ENCODE results near the gene ZBTB44. TPM values are rescaled to one million over a fixed set of nuclear protein-coding genes. Genes with fewer than 3 reads are reported as not detected.
"Not testable (repeated sequence)": the region's sequence is repeated elsewhere in the genome, so short reads cannot be mapped to it uniquely, and the experiment has no call there.

Gene ZBTB44
- total RNA-seq, 1 donor, result 76.5 TPM

- H3K4me3 ChIP-seq (ENCODE audit: low read length), result no peak overlapping the region
- H3K27me3 ChIP-seq (ENCODE audit: insufficient read depth, low read length), result no peaks in the 10 kb centered on the region
- H3K9me3 ChIP-seq (ENCODE audit: low read depth, low read length), result no peaks in the 10 kb centered on the region
- no peaks in the 10 kb centered on the region for H3K4me1 ChIP-seq (ENCODE audit: insufficient read depth, low read length)
Observed at GRCh38 chr11:130194241-130195023, 120.3 kb downstream of the ZBTB44 start.

- not testable (repeated sequence) for H3K4me3 ChIP-seq (ENCODE audit: low read length); H3K4me1 ChIP-seq (ENCODE audit: insufficient read depth, low read length); H3K27me3 ChIP-seq (ENCODE audit: insufficient read depth, low read length); H3K9me3 ChIP-seq (ENCODE audit: low read depth, low read length)
Observed at GRCh38 chr11:130193551-130193950, 121.2 kb downstream of the ZBTB44 start.

- Histone ChIP-seq H3K27me3 (ENCODE audit: insufficient read depth, low read length) (no peaks in the 10 kb centered on the region), H3K4me3 (ENCODE audit: low read length) (no peak overlapping the region), H3K9me3 (ENCODE audit: low read depth, low read length) (no peaks in the 10 kb centered on the region), H3K4me1 (ENCODE audit: insufficient read depth, low read length) (no peaks in the 10 kb centered on the region)
Observed at GRCh38 chr11:130192845-130193267, 121.9 kb downstream of the ZBTB44 start.

GRCh38 chr11:130191896-130192295 is 122.8 kb downstream of the ZBTB44 start:
- Histone ChIP-seq H3K4me3 (ENCODE audit: low read length) (no peak overlapping the region), H3K27me3 (ENCODE audit: insufficient read depth, low read length) (no peaks in the 10 kb centered on the region), H3K4me1 (ENCODE audit: insufficient read depth, low read length) (no peaks in the 10 kb centered on the region), H3K9me3 (ENCODE audit: low read depth, low read length) (no peaks in the 10 kb centered on the region)

- Histone ChIP-seq H3K4me1 (ENCODE audit: insufficient read depth, low read length) (no peaks in the 10 kb centered on the region), H3K4me3 (ENCODE audit: low read length) (no peak overlapping the region), H3K27me3 (ENCODE audit: insufficient read depth, low read length) (no peaks in the 10 kb centered on the region), H3K9me3 (ENCODE audit: low read depth, low read length) (no peaks in the 10 kb centered on the region)
Observed at GRCh38 chr11:130190371-130190881, 124.3 kb downstream of the ZBTB44 start.

- H3K4me1 ChIP-seq (ENCODE audit: insufficient read depth, low read length), result no peaks in the 10 kb centered on the region
- H3K27me3 ChIP-seq (ENCODE audit: insufficient read depth, low read length), result no peaks in the 10 kb centered on the region
- H3K9me3 ChIP-seq (ENCODE audit: low read depth, low read length), result no peaks in the 10 kb centered on the region
- no peak overlapping the region for H3K4me3 ChIP-seq (ENCODE audit: low read length)
Observed at GRCh38 chr11:130189492-130190210, 125.1 kb downstream of the ZBTB44 start.

GRCh38 chr11:130188585-130189347 is 126.0 kb downstream of the ZBTB44 start:
- no peaks in the 10 kb centered on the region for H3K9me3 ChIP-seq (ENCODE audit: low read depth, low read length)
- H3K4me3 ChIP-seq (ENCODE audit: low read length), result no peak overlapping the region
- no peaks in the 10 kb centered on the region for H3K27me3 ChIP-seq (ENCODE audit: insufficient read depth, low read length)
- no peaks in the 10 kb centered on the region for H3K4me1 ChIP-seq (ENCODE audit: insufficient read depth, low read length)

GRCh38 chr11:130188047-130188446 is 126.7 kb downstream of the ZBTB44 start:
- H3K4me1 ChIP-seq (ENCODE audit: insufficient read depth, low read length), result no peaks in the 10 kb centered on the region
- no peaks in the 10 kb centered on the region for H3K9me3 ChIP-seq (ENCODE audit: low read depth, low read length)
- no peak overlapping the region for H3K4me3 ChIP-seq (ENCODE audit: low read length)
- H3K27me3 ChIP-seq (ENCODE audit: insufficient read depth, low read length), result no peaks in the 10 kb centered on the region

GRCh38 chr11:130187096-130187495 is 127.6 kb downstream of the ZBTB44 start:
- Histone ChIP-seq H3K4me3 (ENCODE audit: low read length) (no peak overlapping the region), H3K27me3 (ENCODE audit: insufficient read depth, low read length) (no peaks in the 10 kb centered on the region), H3K4me1 (ENCODE audit: insufficient read depth, low read length) (peaks cover 5% of the 10 kb centered on the region), H3K9me3 (ENCODE audit: low read depth, low read length) (no peaks in the 10 kb centered on the region)

GRCh38 chr11:130183878-130184610 is 130.7 kb downstream of the ZBTB44 start:
- H3K4me3 ChIP-seq (ENCODE audit: low read length), result no peak overlapping the region
- peaks cover 28% of the 10 kb centered on the region for H3K4me1 ChIP-seq (ENCODE audit: insufficient read depth, low read length)
- H3K27me3 ChIP-seq (ENCODE audit: insufficient read depth, low read length), result no peaks in the 10 kb centered on the region
- no peaks in the 10 kb centered on the region for H3K9me3 ChIP-seq (ENCODE audit: low read depth, low read length)

GRCh38 chr11:130181295-130182272 is 133.1 kb downstream of the ZBTB44 start:
- Histone ChIP-seq H3K27me3 (ENCODE audit: insufficient read depth, low read length) (no peaks in the 10 kb centered on the region), H3K4me3 (ENCODE audit: low read length) (no peak overlapping the region), H3K4me1 (ENCODE audit: insufficient read depth, low read length) (peaks cover 28% of the 10 kb centered on the region), H3K9me3 (ENCODE audit: low read depth, low read length) (no peaks in the 10 kb centered on the region)

GRCh38 chr11:130180896-130181294 is 133.8 kb downstream of the ZBTB44 start:
- H3K27me3 ChIP-seq (ENCODE audit: insufficient read depth, low read length), result no peaks in the 10 kb centered on the region
- H3K4me1 ChIP-seq (ENCODE audit: insufficient read depth, low read length), result peaks cover 28% of the 10 kb centered on the region
- H3K4me3 ChIP-seq (ENCODE audit: low read length), result no peak overlapping the region
- no peaks in the 10 kb centered on the region for H3K9me3 ChIP-seq (ENCODE audit: low read depth, low read length)

GRCh38 chr11:130180491-130180890 is 134.2 kb downstream of the ZBTB44 start:
- H3K9me3 ChIP-seq (ENCODE audit: low read depth, low read length), result no peaks in the 10 kb centered on the region
- no peaks in the 10 kb centered on the region for H3K27me3 ChIP-seq (ENCODE audit: insufficient read depth, low read length)
- peaks cover 28% of the 10 kb centered on the region for H3K4me1 ChIP-seq (ENCODE audit: insufficient read depth, low read length)
- H3K4me3 ChIP-seq (ENCODE audit: low read length), result no peak overlapping the region

Measured in mononuclear cell (primary cell).